ENCODE measurements around the gene VWA5B2.

- TF ChIP-seq MXI1 (IDR thresholded peaks at IDR 0.05; ENCODE audit: borderline replicate concordance, low read depth, low read length) (no peak), CTCF (conservative IDR thresholded peaks at IDR 0.05; ENCODE audit: low read depth, low read length) (no peak), MAZ (IDR thresholded peaks at IDR 0.05; ENCODE audit: borderline replicate concordance, low read depth, low read length) (no peak), USF2 (IDR thresholded peaks at IDR 0.05; ENCODE audit: low read depth, low read length) (no peak), NFE2L2 (IDR thresholded peaks at IDR 0.05; ENCODE audit: low read depth, low read length) (no peak), RFX5 (IDR thresholded peaks at IDR 0.05; ENCODE audit: low read depth, low read length) (no peak)
These were observed 7.8 kb downstream of the VWA5B2 start for GRCh38 chr3:184237211-184237610.
